Stimulated activated CD8-positive, alpha-beta memory T cell treated with anti-CD3 and anti-CD28 coated beads, Interleukin-15, amount 100 ng/mL, for 1 hour (primary cell): ENCODE results near the gene NUCB1.
A peak's percentile ranks its signal among the peaks of the same experiment; 100 is the strongest.

Source experiments
- DNase-seq: peaks from one replicate; pipeline ENCODE4 v3.0.0-alpha.2; 2020; ENCODE audit warnings: low read depth

Gene NUCB1

GRCh38 chr19:48963371-48964204, 63.5 kb downstream of the NUCB1 start:
- no peak for DNase-seq

DNA sequence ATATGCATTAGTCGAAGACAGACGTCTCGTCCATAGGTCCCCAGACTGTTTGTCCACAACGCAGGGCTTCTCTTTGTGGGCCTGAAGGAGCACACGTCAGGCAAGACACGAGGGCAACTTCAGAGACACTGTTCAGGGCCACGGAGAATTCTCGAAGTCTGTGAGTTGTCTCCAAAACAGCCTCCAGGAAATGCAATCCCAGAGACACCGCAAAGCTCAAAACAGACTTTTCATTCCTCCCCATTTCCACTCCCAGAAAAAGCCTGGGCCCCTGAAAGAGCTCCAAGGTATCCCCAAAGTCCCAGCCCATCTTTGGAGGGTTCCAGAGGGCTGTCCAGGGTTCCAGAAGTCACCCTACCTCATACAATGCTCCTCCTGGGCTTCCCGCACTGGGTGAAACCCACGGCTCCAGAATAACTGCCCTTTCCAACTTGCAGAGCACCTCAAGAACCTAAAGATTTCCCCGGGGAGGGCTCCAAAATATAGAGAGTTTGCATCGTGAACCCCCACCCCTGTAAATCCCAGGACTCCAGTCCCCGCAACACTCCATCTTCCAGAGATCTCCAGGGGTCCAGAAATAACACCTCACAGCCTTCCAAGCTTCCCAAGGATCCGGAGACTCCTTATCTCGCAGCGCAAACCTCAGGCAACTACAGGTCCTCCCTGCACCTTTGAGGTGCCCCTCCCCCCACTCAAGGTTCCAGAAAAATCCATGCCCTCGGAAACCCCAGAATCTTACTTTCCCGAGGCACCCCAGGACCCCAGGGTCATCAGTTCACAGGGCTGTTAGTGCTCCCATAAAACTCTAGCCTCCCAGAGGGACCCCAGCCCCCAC, 64.3 kb downstream of the NUCB1 start:
- no peak for DNase-seq

DNA sequence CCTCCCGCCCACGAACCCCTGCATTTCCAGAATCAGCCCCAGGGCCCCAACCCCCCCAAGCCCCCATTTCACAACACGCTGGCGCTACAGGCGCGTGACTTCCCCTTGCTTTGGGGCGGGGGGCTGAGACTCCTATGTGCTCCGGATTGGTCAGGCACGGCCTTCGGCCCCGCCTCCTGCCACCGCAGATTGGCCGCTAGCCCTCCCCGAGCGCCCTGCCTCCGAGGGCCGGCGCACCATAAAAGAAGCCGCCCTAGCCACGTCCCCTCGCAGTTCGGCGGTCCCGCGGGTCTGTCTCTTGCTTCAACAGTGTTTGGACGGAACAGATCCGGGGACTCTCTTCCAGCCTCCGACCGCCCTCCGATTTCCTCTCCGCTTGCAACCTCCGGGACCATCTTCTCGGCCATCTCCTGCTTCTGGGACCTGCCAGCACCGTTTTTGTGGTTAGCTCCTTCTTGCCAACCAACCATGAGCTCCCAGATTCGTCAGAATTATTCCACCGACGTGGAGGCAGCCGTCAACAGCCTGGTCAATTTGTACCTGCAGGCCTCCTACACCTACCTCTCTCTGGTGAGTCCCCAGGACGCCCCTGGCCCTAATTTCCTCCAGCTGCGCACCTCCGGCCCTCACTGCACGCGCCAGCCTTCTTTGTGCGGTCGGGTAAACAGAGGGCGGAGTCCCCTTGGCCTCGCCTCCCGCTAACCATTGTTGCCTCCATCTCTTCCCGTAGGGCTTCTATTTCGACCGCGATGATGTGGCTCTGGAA, 65.1 kb downstream of the NUCB1 start, which contains the start of gene FTL:
Gene FTL, plus strand, starts transcription at position 270 of the 766 bp plus-strand sequence. Its CDS starts 199 bp downstream, at position 469.
- peak; percentile 65 for DNase-seq

- peak; percentile 82 for DNase-seq
Observed at GRCh38 chr19:48965806-48966540, 65.9 kb downstream of the NUCB1 start.

DNA sequence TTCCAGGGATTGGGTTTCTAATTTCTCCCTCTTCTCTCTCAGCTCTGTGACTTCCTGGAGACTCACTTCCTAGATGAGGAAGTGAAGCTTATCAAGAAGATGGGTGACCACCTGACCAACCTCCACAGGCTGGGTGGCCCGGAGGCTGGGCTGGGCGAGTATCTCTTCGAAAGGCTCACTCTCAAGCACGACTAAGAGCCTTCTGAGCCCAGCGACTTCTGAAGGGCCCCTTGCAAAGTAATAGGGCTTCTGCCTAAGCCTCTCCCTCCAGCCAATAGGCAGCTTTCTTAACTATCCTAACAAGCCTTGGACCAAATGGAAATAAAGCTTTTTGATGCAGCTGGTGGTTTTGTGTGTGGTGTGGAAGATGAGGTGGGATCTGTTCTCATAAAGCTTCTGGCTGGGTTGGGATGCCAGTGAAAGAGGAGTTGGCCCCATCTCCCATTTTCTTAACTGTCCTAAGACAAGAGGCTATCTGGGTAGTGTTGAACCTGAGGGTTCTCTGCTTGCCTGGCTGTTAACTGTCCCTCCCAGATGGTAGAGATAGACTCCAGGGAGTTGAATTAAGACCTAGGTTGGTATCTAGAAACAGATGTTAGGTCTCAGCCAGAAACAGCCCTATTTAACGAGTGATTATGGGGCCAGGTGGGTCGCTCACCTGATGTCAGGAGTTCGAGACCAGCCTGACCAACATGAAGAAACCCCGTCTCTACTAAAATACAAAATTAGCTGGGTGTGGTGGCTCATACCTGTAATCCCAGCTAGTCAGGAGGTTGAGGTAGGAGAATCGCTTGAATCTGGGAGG, 66.6 kb downstream of the NUCB1 start:
- no peak for DNase-seq

- DNase-seq, result no peak
Observed at GRCh38 chr19:48967346-48968178, 67.5 kb downstream of the NUCB1 start.

- no peak for DNase-seq
Observed at GRCh38 chr19:48968179-48968661, 68.1 kb downstream of the NUCB1 start.

DNA sequence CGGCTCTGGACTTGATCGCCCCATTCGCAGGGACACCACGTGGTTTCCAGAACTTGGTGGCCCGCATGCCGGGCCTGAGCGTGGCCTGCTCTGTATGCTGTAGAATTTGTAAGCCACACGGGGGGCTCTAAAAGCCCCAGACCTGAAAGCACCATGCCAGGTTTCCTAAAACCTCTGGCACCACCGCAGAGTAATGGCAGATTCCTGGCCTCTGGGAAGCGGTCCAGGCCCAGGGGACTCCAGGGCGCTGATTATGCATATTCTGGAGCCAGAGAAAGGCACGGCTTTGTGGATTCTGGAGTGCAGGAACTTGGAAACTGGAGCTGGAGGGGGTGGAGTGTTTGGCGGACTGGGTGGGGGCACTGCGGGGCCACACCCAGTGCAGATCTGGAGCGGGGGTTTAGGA, 68.7 kb downstream of the NUCB1 start:
- DNase-seq, result no peak

DNA sequence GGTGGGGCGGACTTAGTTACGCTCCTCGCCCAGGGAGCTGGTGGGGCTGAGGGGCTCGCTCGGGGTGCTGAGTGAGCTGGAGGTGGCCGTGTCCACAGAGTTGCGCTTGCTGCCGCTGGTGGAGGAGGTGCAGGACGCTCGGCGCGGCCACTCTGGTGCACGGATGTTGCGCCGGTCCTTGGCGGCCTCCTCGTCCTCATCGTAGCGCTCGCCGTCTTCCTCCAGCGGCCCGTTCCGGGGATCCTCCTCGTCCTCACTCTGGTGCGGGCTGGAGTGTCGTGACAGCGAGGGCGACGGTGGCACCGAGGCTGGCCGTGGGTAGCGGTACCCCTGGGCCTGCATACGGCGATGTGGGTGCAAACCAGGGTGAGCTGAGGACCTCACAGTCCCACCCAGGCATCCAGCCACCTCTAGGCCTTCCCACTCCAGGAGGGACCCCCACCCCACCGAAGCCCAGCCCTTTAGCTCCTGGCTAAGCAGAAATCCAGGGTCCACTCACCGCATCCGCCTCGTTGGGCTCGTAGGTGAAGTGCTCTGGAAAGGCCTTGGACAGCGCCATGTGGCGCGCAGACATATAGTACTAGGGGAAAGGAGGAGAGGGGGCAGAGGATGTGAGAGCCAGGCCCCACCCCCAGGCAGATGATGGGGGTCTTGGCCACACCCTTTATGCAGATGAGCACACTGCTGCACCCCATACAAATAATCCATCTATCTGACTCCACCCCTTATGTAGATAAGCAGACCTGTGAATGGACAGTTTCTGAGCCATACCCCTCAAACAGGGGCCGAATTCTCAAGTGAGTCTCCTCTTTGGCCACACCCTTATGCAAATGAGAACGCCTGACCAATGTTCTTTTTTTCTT, 69.4 kb downstream of the NUCB1 start:
- DNase-seq, result no peak

- DNase-seq, result no peak
Observed at GRCh38 chr19:48970139-48970766, 70.1 kb downstream of the NUCB1 start.

DNA sequence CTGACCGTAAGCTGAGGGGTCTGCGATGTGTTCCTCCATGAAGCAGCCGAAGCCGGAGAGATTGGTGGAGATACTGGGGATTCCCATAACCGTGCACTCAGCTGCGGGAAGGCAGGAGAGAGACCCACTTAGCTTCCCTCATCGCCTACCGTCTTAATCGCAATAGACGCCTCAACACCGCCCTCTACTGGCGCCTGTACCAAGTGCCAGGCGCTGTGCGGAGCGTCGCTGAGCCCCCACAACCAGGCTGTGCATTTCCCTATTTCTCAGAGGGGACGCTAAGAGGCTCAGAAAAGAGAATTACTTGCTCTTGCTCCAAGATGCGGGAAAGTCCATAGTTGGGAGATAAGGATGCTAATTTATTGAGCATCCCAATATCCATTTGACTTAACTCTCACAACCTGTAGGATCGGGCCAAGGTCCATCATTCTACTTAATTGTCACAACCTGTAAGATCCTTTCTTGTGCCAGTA, 70.8 kb downstream of the NUCB1 start:
- peak; percentile 80 for DNase-seq
